DLD1 (cell line): ENCODE data around the gene ADRA2C.

Experiments used
- in situ Hi-C: cut with HindIII; loops from 2 replicates; pipeline ENCODE4 v1.10.0; 2017; ENCODE audit warnings: low sequenced_read_pairs

The ADRA2C gene

DNA sequence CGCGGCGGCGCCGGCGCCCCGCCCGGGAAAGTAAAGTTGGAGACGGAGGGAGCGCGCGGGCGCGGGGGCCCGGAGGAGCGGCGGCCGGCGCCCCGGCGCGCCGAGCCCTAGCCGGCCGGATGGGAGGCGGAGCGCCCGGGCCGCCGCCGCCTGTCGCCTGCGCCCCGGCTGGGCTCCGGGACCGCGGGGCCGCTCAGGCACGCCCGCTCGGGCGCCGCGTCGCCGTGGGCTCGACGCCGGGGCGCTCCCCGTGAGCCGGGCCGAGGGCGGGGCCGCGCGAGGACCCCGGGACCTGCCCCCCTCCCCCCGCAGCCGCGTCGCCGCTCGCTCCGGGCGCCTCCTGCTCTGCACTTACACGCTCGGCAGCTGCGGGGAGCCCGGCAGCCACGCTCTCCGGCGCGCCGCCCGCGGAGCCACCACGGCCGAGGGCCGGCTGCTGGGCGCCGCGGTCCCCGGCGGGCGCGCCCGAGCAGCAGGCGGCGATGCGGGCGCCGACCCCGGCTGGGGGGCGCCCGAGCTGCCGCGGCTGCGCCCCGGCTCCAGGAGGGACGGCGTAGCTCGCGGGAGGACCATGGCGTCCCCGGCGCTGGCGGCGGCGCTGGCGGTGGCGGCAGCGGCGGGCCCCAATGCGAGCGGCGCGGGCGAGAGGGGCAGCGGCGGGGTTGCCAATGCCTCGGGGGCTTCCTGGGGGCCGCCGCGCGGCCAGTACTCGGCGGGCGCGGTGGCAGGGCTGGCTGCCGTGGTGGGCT, at the start of gene ADRA2C:
Gene ADRA2C (plus strand): TSS at position 350 of the 749 bp plus-strand sequence. CDS start 222 bp downstream, at position 572.
- in situ Hi-C loops, result no loop called here

DNA sequence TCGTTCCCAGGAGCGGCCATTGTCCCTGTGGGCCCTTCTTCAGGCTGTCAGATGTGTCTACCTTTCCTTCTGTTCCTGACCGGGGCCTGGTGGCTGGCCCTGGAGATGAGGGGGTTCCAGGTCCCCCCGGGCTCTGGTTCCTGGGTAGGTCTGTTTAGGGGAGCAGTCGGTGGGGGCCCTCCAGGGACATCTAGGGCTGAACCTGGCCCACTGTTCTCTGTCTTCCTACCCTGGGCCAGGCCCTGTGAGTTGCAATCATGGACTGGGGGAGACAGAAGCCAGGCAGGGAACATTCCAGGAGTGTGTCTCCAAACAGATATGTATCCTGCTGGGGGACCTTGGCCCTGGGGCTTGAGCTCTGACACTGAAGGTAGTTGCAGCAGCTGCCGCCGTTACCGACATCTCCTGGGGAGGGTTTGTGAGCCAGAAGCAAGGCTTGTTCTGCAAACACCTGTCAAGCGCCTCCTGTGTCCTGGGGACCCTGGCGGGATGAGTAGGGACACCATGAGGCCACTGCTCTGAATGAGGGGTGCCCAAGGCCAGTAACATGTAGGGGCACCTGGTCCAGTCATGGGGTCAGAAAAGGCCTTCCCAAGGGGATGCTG, 49.5 kb upstream of the ADRA2C start:
- in situ Hi-C loops, result no loop called here

DNA sequence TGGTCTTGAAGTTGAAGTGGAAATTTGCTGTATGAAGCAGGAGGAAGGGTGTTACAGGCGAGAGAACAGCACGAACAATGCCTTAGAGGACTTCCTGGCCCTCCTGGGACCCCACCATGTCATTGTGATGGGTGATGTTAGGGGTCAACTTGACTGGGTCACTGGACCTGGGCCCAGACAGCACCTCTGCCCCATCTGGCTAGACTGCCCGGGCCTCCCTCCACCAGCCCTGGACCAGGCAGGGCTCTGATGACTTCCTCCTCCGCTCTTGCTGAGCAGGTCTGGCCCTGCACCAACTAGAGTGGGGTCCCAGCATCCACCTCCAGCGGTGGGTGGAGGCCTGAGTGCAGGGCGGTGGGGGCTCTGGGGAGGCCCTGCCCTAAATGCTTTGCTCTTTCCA, 48.9 kb upstream of the ADRA2C start:
- in situ Hi-C loops, result no loop called here

DNA sequence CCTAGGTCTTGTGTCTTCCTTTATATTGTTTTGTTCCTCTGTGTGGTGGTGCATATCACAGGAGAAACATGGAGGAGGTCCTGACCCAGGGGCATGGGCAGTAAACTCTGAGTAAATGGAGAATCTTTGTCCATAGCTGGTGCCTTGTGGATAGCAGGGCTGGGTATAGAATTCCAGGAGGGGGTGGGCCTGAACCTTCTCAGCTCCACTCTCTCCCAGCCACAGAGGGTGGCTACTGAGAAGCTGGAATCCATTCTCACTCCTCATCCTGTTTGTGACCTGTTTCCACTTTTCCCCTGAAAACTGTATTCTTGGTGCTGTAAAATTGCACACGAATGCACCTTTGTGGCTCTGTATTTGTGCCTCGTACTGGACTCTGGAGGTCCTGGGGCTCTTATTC, 47.7 kb upstream of the ADRA2C start:
- in situ Hi-C loops, result no loop called here

DNA sequence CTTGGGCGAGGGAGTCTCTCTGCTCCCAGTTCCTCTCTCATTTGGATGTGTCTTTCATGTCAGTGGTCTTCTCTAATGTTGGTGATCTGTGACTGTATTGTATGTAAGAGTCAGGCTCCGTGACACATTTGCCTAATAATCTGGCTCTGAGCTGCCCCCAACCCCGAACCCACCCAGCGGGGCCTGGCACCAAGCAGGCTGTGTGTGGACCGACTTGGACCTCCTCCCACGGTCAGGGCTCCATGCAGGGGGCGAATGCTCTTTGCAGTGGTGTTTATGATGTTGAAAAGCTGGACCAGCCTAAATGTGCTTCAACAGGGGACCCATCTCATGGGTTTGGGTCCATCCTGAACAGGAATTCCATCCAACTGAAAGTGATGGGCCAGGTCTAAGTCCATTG, 47.0 kb upstream of the ADRA2C start:
- in situ Hi-C loops, result no loop called here

DNA sequence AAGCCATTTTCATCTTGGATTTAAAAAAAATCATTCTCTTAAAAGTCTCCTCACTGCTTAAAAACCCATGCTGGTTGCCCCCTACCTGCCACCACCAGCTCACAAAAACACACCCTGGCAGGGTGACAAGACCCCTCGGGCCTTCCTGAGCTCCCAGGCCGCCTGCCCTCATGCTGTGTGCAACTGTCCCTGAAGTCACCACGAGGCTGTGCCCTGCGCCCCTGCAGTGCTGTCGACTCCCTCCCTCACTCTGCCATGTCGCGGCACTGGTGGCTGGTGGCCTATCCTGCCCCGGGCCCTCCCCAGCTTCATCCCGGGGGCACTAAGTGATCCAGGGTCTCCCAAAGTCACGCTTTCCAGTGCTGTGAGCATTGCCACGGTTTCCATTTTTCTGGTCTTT, 46.3 kb upstream of the ADRA2C start:
- in situ Hi-C loops, result no loop called here

DNA sequence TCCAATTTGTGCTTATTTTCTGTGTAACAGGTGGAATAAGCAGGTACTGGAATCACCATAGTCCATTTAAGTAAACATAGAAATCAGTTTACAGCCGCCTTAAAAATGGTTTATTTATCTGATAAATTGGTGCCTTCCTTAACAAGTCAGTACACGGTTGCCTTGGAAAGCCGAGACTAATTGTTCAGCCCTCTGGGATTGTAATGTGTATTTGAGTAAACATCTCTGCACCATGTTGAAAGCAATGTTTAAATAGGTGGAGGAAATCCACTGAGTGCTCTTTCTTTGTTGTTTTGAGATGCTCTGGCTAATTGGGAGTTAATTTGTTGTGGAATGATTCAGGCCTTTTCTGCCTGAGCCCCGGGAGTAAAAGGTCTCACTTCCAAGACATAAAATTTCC, 45.7 kb upstream of the ADRA2C start:
- in situ Hi-C loops, result no loop called here

DNA sequence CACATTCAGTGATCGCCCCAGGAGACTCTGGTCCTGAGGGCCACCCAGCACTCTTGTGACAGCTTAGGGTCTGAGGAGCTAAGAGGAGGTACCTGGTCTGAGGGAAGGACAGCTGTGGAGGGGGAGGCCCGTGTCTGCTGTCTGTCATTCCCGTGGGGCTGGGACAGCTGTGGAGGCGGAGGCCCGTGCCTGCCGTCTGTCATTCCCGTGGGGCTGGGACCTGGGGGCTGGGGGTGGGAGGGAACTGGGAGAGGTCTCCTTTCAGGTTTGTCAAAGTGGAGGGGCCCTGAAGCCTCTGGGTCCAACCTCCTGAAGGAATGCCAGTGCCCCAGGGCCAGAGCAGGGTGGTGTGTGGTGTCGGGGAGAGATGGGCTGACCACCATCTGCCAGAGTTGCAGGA, 45.0 kb upstream of the ADRA2C start:
- in situ Hi-C loops, result no loop called here

DNA sequence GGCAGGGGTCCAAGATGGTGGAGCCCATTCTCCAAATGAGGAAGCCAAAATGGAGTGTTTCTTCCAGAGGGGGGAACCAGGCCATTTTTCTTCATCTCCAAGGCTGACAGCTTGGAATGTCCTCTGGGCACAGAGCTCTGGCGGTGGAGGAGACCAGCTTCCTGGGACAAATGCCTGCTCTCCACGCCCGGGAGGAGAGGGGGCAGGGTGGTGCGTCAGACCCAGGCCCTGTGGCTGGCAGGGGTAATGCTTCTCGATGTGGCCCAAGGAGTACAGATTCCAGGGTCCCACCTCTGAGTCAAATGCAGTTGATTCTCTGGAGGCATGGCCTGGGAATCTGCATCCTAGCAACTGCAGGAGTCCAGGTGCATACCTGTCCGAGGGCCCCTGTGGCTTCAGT, 44.6 kb upstream of the ADRA2C start:
- in situ Hi-C loops, result no loop called here

DNA sequence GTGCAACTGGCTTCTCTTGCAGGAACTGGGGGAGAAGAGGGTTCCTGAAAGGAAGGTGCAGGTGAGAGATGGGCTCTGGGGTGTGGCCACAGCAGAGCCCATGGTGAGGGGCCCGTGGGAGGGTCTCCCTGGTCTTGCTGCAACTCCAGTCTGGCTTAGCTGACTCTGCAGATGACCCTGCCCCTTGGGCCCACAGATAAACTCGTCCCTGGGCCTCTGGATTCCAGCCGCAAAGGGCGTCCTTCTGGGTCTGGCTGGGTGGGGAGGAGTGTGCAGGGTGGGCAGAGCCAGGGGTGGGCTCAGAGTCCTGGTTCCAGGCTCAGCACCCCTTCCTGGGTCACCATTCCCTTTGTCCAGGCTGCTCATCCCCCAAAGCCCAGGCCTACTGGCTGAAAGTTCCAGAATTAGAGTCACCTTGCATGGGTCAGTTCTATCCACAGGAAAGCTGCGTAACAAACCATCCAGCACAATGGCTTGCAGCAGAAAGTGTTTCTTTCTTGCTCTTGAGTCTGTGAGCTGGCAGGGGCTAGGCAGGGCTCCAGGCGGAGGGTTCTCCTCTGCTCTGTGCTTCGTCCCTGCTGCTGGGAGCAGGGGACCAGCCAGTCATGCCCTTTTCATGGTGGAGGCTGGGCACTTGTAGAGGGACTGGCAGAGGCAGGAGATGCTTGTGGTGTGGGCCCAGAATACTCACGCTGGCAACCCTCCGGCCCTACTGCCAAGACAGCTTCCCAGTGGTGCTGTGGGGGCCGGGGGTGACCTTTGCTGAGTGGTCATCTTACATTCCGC, 43.5 kb upstream of the ADRA2C start:
- in situ Hi-C loops, result no loop called here

DNA sequence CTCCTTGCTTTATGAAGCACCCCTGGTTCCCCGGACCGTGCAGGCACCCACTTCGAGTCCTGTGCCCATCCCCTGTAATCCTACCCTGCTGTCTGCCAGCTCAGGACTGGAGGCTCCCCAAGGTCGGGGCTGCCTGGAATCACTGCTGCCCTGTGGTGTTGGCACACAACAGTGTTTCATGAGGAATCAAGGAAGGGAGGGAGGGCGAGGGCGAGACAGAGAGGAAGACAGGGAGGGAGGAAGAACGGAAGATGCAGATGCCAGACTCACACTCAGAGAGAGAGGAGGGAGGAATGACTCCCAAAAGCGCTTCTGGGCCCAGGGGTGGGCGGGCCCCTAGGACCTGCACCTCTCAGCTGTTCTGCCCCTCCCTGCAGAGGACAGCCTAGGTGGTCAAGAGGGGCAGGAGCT, 42.9 kb upstream of the ADRA2C start:
- in situ Hi-C loops, result no loop called here

DNA sequence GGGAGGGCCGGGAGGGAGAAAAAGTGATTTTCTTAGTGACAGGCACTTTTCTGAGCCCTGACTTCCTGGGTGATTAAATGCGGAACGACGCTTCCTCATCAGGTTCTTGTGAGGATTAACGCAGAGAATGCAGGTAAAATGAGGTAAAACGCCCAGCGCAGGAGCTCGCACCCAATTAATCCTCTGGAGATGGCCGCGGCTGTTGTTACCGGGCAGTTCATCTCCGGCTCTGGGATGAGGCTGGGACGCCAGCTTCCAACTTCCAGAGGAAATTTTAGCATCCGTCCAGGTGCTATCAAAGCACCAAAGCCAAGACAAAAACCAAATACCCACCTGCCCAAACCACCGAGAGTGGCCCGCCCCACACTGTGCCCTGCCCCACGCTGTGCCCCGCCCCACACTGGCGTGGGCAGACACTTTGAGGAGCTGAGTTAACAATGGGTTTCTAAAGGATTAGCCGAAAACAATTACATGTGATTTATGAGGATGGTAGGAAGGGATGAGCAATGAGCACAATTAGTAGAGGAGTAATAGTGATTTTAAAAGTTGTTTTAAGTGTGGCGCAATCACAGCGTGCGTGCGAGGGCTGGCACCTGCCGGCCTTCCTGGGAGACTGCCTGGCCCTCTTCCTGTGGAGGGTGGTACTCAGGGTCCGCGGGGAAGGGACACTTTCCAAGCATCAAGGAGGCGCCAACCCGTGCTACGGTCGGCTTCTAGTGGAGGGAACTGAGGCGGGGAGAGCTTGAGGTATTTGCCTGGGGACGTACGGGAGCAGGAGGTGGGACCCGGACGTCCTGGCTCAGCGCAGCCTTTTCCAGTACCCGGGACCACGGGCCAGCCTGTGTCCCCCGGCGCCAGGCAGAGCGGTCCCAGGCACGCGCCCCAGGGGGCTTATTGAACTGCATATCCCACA, 41.6 kb upstream of the ADRA2C start:
- in situ Hi-C loops, result no loop called here

DNA sequence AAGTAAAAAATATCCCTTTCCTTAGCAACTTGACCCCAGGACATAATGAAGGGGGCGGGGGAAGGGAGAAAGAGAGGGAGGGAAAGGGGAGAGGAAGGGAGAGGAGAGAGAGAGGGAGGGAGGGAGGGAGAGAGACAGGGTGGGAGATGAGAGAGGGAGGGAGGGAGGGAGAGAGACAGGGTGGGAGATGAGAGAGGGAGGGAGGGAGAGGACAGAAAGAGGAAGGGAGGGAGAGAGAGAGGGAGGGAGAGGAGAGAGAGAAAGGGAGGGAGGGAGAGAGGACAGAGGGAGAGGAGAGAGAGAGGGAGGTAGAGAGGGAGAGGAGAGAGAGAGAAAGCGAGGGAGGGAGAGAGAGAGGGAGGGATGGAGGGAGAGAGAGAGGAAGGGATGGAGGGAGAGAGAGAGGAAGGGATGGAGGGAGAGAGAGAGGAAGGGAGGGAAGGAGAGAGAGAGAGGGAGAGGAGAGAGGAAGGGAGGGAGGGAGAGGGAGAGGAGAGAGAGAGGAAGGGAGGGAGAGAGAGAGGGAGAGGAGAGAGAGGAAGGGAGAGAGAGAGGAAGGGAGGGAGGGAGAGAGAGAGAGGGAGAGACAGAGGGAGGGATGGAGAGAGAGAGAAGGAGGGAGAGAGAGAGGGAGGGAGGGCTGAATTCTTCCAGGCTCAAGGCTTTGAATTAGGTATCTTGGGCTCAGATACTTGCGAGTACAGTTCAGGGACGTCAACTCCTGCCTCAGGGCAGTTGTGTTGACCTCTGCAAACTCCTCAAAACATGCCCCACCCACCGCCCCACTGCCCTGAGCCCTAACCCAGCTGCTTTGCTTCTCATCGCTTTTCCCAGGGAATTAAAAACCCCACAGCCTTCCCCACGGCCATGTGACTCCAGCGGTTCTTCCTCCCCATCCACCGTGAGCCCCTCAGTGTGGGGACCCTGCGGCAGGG, 40.0 kb upstream of the ADRA2C start:
- in situ Hi-C loops, result no loop called here

DNA sequence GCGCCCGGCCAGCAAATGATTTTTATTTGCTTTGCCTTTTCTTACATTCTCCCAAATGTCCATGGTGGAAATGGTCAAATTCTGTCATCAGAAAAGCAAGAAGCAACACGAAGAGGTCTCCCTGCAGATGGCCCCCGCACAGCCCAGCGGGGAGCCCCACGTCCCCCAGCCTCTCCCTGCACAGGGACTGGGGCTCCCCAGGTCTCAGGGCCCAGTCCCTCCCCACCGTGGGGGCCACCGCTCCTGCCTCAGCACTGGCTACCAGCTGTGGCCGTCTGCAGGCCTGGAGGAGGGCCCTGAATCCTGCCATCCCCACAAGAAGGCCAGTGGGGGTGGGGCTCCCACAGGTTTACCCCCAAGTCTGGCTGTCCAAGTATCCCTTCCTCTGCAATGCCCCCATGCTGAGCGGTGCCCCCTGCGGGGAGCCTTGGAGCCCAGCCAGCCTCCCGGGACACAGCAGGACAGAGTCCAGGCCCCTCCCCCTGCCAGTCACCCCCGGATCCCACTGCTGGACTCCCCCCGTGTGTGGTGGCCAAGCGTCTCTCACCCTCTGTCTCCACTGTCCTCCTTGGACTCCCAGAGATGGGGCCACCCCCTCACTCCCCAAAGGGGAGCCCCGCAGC, 38.2 kb upstream of the ADRA2C start:
- in situ Hi-C loops, result no loop called here

DNA sequence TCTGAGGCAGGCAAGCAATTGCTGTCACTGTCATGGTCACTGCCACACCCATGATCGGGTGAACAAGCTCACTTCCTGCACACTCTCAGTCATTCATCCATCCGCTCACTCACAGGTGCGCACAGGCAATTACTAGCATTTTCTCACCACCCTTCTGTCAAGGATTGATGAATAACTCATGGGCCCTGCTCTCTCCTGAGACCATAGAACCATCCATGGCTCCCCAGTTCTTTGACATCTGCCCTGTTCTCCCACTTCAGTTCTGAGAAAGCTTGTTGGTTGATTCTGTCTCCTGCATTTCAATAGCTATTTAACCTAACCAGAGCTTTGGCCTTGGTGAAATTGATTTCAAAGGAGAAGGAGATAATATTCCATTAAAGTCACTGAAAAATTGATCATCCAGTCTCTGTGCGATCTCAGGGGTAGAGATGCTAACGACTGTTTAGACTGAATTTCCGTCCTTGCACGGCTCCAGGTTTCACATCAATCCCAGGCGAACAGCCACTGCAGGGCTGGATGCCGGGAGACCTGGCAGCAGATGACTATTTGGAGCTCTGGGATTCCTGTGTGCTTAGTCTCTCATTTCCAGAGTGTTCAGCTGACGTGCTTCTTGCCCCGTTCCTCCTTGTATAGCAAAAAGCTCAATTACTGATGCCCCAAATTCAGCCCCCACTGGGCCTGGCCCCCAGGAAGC, 36.9 kb upstream of the ADRA2C start:
- in situ Hi-C loops, result no loop called here

DNA sequence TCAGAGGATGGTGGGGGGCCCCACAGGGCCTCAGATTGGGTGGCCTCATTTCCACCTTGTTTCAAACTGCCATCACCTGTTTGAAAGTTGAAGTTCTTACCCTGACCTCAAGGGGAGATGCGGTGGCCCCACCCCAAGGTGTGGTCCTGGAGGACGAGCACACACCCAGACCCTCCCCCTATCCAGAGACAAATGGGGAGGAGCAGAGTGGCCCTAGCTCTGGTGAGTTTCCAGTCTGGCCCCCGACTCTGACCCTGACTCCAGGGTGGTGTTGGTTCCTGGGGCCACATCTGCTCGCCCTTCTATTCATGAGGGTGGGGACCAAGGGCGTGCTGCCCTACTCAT, 36.3 kb upstream of the ADRA2C start:
- in situ Hi-C loops, result loop anchor here (10.0 kb wide), 1 partner anchor 65 kb away; no protein-coding TSS in a partner anchor

DNA sequence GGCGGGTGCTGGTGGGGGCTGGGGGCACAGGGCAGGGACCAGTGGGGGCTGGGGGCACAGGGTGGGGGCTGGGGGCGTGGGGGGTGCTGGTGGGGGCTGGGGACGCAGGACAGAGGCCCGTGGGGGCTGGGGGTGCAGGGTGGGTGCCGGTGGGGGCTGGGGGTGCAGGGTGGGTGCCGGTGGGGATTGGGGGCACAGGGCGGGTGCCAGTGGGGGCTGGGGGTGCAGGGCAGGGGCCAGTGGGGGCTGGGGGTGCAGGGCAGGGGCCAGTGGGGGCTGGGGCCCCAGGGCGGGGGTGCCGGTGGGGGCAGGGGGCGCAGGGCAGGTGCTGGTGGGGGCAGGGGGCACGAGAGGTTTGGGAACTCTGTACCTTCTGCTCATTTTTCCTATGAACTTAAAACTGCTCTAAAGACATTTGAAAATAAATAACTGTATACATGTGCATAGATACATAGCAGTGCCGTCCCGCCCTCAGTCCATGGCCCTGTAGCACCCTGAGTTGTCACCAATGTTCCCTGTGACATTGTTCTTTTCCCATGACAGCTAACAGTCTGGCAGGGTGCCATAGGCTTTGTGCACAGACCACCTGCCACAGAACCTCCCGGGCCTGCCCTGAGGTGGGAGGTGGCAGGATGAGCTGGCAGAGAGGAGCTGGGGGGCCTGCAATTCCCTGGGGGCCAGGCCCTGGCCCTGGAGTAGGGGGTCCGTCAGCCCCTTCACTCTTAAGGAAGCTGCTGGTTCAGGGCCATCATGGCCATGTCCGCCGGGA, 35.6 kb upstream of the ADRA2C start:
- in situ Hi-C loops, result loop anchor here (10.0 kb wide), 1 partner anchor 64 kb away; no protein-coding TSS in a partner anchor
